HG03432 (cell line): ENCODE measurements around the gene GPD2.

Experiments used
- ATAC-seq: cut with Tn5 transposase; IDR thresholded peaks from one replicate; pipeline ENCODE4 v1.9.1; 2021; ENCODE audit warnings: mild to moderate bottlenecking, moderate library complexity; ENCODE audit not compliant: unreplicated experiment

Gene GPD2

DNA sequence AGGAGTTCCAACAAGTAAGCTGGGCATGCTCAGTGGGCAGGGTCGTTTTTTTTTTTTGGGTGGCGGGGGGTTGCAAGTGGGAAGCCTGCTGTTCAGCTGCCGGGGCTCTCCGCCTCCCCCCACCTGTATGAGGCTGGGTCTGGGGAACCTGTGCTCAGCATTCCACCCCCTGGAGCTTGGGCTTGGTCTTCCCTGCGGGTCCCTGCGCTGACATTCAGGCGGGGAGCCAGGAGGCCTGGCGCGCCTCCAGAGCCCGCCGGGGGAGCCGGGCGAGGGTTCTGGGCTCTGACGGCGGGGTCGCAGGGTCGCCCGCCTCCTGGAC lies 822 bp upstream of the GPD2 start:
- ATAC-seq = no peak

DNA sequence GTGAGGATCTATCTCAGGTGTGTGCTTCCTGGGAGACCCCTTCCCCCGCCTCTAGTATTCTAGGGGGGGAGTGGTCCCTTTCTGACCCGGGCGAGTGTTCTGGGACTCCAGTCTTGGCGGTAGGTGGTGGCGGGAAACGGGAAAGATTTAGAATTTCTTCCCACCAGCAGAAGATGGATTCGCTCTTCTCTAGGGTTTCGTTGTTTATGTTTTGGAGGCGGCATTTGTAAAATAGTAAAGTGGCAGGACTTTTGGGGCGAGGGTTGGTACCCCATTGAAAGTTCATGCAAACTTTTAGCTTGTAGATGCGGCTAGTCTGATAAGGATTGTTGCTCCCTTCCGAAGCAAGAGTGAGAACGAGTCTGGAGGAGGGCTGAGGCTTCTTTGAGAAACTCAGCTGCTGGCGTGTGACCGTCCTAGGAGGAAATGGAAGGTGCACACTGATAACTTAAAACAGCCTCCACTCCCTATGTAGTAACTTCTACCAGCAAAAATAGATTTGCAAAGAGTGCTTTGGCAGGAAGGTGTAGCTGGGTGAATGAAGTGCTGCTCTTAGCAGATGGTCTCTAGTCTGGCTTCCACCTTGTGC lies 412 bp downstream of the GPD2 start:
- ATAC-seq = peak; percentile 45

DNA sequence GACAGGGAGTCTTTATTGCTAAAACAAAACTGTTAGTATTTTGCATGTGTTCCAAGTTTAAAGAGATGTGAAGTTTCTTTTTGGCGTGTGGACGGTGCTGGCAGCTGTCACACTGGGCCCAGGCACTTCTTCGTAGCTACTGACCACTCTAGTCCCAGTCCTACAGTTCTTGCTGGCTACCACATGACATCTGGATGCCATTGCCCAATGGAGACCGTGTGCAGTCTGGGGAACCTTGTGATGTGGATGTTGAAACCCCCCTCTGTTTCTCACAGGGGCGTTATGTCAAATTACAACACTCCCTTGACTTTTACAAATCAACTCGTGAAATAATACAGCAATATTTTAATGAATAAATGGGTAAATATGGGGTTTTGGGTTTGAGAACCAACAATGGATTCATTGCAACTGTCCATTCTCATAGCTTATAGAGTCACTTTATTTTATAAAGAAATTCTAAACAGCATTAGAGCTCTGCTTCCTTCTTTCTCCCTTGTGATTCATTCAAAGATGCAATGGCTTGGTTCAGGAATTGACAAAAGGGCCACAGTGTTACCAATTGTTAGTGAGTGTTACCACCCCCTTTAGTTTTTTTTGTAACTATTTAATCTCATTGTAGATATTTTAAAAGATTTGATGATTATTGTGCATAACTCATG lies 1.2 kb downstream of the GPD2 start:
- peak; percentile 7 for ATAC-seq

DNA sequence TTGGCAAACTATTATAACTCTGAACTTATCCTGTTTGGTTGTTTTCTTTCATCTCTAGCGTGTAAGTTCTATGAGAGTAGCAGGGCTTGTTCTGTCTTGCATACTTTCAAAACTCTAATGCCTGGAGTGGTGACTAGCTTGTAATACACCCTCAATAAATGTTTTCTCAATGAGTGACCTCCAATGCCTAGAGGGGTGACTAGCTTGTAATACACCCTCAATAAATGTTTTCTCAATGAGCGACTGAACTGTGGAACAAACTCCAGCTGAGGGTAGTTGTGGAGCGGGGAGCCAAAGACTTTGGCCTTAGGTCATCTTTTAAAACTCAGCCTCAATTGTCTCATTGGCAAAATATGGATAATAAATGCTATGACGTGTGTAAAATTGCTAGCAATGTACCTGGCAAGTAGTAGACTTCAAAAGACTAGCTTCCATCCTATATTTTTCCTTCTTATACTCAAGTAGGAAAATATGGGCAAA lies 1.8 kb downstream of the GPD2 start:
- no peak for ATAC-seq

GRCh38 chr2:156443089-156443488 lies 6.9 kb downstream of the GPD2 start:
- ATAC-seq = no peak

DNA sequence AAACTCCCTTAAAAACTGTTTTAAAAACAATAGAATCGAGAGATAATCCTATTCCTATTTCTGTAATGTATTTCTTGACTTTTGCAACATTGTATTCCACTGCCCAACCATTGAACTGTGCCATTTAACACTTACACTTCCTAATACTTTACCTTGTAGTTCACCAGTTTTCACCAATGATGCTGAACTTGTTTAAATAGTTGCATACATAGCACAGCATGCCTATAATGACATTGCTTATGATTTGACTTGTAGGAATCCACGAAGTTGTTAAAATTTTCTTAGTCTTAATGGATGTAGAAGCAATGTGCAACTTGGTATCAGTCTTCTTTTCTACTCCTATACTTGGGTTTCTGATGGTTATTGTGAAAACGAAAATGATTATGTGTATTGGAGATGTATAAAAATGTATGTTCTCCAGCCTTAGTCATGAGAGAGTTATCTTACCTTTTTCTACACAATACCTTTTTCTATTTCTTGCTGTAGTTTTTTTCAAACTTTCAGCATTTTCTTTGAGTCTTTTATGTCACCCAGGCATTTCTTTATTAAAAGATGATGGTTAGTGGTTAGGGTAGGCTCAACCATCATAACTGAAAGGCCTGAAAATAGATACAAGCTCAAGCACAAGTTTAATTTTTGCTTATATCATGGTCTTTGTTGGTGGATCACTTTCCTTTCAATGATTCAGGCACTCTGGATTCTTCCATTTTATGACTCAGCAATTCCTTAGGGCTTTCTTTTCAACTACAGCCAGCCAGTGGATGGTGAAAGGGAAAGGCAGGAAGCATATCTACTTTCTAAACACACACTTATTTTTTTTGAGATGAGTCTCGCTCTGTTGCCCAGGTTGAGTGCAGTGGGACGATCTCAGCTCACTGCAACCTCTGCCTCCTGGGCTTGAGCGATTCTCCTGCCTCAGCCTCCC lies 9.4 kb downstream of the GPD2 start:
- peak; percentile 72 for ATAC-seq

GRCh38 chr2:156447761-156448160 lies 11.6 kb downstream of the GPD2 start:
- ATAC-seq = no peak

DNA sequence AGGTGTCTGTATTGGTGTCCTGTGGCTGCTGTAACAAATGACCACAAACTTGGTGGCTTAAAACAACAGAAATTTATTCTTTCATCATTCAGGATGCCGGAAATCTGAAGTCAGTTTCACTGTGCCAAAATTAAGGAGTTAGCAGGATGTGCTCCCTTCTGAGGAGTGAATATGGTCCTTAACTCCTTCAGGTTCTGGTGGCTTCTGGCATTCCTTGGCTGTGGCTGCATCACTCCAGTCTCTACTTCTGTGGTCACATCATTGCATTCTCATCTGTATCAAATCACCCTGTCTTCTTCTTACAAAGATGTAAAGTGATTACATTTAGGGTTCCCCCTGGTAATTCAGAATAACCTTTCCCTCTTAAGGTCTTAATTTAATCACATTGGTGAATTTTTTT lies 12.6 kb downstream of the GPD2 start:
- ATAC-seq = no peak

GRCh38 chr2:156452971-156453370 lies 16.8 kb downstream of the GPD2 start:
- no peak for ATAC-seq

DNA sequence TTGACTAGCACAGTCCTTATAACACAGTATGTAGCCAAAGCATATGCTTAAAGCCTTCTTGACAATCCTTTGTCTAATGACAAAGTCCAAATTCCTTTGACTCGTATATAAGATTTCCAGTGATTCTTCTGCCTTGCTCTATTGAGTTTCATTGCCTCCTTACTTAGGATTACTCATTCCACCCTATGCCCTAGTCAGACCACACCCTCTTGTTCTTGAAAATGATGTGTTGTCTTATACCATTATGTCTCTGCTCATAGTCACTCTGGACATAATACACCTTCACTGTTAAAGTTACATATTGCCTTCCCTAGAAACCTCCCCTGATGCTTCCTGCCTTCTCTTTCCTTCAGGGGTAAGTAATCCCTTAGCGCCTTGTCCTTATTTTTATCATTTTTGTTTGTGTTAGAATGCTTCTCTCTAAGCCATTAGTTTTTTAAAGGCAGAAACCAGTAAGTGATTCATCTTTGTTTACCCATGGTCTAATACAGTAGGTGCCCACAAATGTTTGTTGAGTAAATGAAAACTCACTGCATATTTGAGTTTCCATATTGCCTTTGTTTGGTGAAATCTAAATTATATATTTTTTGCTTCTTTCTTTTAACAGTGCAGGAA lies 19.3 kb downstream of the GPD2 start:
- ATAC-seq = peak; percentile 59

- peak; percentile 86 for ATAC-seq
These were observed 20.4 kb downstream of the GPD2 start for GRCh38 chr2:156456616-156457015.

DNA sequence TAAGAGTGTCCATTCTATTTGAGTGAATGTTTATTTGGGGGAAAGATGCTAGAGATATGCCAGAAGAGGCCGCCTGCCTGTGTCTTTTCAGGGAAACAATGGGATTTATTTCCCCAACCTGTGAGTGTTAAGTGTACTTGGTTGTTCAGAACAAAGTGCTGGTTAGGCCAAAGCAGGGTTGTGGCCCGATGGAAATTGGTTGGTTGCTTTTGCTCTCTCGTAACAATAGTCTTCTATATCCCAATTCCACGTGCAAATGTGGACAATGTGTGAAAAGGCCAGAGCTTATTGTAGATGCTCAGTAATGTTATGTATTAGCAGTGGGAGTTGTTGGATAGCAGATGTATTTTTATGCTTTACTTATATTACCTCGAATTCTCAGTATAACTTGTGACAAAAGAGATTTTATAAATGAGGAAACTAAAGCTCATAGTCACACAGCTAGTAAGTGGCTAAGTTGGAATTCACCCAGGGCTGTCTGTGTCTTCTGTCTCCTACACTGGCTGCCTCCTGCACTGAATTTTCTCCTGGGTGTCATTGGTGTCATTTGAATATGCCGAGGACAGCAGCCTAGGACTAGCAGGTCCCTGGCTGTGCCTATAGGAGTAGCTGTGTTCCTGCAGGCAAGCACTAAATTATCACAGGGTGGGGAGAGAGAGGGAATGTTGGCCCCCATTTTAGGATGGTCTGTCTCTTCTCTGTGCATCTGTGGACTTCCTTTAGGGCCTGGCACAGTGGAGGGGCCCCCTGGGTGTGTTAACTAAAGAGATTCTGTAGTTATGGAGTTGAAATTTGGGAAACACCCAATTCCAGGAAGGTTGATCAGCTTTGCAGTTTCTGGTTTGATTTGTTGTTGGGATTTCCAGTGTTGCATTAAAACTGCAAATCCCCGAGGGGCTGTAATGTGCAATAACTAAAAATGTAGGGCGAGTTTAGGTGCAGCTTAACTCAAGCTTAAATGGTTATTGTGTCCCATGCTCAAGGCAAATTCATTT lies 21.6 kb downstream of the GPD2 start:
- no peak for ATAC-seq

DNA sequence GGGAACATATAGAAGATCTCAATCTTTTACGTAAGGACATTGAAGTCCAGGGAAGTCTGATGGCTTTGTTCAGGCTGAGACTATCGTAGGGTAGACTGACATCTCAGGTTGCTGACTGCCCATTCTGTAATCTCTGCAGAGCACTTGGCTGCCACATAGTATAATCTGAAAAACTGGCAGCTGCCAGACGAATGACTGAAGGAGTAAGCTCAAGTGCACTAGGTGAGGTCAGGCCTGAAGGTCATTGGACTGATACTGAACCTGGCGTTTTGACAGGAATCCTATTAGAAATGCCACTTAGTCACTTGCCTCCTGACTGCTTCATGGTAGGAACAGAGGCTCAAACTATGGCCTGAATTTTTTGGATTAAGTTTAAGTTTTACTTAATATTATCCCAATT lies 23.5 kb downstream of the GPD2 start:
- no peak for ATAC-seq

- ATAC-seq = no peak
These were observed 27.9 kb downstream of the GPD2 start for GRCh38 chr2:156464106-156464505.

DNA sequence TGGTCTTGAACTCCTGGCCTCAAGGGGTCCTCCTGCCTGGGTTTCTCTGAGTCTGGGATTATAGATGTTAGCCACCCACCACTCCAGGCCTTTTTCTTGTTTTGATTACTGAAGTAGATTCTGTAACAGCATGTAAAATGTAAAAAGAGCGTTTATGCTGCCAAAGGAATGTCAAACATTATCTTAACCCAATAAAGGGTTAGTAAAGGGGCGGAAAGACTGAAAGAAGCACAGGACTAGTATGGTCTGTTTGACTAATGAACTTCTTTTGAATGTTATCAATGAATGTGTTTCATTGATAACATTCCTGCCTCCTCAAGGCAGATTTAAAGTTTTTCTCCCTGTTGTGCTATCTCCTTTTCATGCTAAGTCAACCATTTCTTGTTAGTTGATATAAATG lies 29.4 kb downstream of the GPD2 start:
- no peak for ATAC-seq

DNA sequence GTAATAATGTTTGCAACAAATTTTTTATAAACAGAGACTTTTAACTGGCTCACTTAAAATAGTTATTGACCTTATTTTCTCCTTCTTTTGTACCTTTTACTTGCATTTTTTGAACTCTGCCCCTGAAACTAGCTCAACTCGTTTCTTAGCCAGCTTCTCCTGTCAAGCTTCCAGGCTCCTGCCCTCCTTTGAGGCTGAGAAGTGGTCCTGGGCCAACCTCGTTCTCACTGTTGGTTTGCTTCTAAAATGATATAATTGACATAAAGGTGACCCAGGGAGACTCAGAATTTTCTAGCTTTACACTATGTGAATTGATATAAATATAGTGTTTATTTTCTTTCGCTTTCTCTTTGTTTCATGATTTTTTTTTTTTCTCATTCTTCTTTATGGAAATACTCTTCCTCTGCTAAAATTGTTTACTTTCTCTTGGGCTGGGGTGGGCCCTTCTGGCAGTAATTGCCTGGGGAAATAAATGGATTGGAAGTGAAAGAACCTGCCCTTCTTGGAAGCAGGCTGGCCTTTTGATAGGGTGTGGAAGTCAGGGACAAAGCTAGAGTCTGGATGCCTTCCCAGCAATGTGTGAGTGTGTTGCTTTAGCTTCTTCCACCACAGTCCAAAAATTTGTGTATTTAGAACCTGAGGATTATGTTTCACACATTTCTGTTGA lies 30.7 kb downstream of the GPD2 start:
- ATAC-seq = no peak

DNA sequence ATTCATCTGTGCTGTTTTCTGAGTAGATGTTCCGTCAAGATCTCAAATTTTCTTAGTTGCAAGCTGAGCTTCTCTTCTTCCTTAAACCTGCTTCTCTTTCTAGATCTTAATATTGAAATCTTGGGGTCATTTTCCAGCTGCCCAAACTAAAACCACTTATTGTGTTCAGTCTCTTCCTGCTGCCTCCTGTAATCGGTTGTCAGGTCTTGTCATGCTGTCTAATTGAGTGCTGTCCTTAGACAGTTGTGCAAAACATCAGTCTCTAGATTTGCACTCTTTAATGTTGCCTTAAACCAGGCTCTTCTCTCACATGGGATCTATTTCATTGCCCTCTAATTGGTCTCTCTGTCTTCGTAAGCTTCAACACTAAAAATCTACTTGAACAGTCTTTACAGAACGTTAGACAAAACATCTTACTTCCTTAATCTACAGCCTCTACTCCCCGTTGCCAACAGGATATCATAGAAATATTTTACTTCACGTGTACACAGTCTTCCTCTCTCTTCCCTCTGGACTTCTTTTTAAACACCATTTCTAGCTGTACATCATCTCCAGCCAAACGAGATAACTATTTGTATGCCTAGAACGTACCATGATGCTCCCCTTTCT lies 34.9 kb downstream of the GPD2 start:
- no peak for ATAC-seq

GRCh38 chr2:156471762-156472161 lies 35.6 kb downstream of the GPD2 start:
- no peak for ATAC-seq

DNA sequence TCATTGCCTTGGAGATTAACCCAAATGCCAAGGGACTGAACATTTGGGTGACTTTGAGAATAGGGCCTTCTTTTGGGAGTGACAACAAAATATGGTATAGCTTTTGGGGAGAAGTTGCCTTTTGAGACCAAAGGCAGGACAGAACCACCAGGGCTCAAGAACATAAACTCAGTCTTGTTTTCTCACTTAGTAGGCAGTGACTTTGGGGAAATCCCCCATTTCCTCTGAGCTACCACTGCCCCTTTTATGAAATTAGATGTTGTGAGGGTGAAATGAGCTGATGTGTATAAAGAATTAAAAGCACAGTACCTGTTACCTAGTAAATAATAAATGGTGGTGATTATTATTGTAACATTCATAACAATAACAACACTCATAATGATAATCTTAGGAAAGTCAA lies 36.5 kb downstream of the GPD2 start:
- ATAC-seq = peak; percentile 45
